Upper lobe of left lung (tissue), 4 donors: ENCODE measurements around the gene ABHD12.

Experiments
- POLR2A ChIP-seq, 4 donors: fragments of 450-650 bp; IDR thresholded peaks; one replicate each; pipeline ENCODE4 v1.5.1; 2016 to 2017; ENCODE audit warnings: antibody characterized with exemption in 4 of 4, mild to moderate bottlenecking in 2 of 4
- POLR2AphosphoS5 ChIP-seq, 2 donors: sonication (generic); formaldehyde crosslinking; IDR thresholded peaks; one replicate each; pipeline ENCODE4 v1.5.1; 2017; ENCODE audit warnings: antibody characterized with exemption in 2 of 2
- TF ChIP-seq, protein P1 (sequence below), 6 experiments: fragments of 450-650 bp in 4 of 6; fragments of 200-600 bp in 2 of 6; sonication (generic) in 2 of 6; IDR thresholded peaks; one replicate each; pipeline ENCODE4 v1.5.1; 2016 to 2019; ENCODE audit warnings: antibody characterized with exemption in 6 of 6

DNA sequence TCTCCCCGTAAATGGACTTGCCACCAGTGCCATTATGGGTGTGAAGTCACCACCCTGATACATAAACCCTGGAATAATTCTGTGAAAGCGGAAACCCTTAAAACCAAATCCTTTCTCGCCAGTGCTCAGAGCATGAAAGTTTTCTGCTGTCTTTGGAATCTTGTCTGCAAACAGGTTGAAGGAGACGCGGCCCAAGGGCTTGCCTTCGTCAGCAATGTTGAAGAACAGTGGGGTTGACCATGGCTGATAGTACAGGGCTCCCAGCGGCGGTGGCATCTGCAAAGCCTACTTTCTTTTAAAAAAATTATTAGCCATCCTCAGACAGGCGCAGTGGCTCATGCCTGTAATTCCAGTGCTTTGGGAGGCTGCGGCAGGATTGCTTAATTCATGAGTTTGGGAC lies 22.1 kb downstream of the ABHD12 start:
- TF ChIP-seq, protein P1, sequence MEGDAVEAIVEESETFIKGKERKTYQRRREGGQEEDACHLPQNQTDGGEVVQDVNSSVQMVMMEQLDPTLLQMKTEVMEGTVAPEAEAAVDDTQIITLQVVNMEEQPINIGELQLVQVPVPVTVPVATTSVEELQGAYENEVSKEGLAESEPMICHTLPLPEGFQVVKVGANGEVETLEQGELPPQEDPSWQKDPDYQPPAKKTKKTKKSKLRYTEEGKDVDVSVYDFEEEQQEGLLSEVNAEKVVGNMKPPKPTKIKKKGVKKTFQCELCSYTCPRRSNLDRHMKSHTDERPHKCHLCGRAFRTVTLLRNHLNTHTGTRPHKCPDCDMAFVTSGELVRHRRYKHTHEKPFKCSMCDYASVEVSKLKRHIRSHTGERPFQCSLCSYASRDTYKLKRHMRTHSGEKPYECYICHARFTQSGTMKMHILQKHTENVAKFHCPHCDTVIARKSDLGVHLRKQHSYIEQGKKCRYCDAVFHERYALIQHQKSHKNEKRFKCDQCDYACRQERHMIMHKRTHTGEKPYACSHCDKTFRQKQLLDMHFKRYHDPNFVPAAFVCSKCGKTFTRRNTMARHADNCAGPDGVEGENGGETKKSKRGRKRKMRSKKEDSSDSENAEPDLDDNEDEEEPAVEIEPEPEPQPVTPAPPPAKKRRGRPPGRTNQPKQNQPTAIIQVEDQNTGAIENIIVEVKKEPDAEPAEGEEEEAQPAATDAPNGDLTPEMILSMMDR (IDR thresholded peaks at IDR 0.05): no peak
- TF ChIP-seq POLR2AphosphoS5 (IDR thresholded peaks at IDR 0.05) (no peak), POLR2A (IDR thresholded peaks at IDR 0.05) (no peak)
